ENCODE results near the gene MMP13.

The MMP13 gene

GRCh38 chr11:102914238-102915043, 41.1 kb downstream of the MMP13 start:
- no peak for TF ChIP-seq TAF1 (IDR thresholded peaks at IDR 0.05; ENCODE audit: borderline replicate concordance, insufficient read depth, low read length)
- TF ChIP-seq POLR2AphosphoS5 (IDR thresholded peaks at IDR 0.05; ENCODE audit: low read depth, low read length): no peak
- no peak for TF ChIP-seq FOXP2 (optimal IDR thresholded peaks at IDR 0.05; ENCODE audit: borderline replicate concordance, extremely low read depth, extremely low read length, insufficient read depth)
- TF ChIP-seq REST (IDR thresholded peaks at IDR 0.05; ENCODE audit: insufficient read depth in 1 of 2, low read depth in 2 of 2, low read length in 2 of 2): no peak
- no peak for TF ChIP-seq SIN3A (IDR thresholded peaks at IDR 0.05; ENCODE audit: borderline replicate concordance, insufficient read depth, low read length)

- TF ChIP-seq SIN3A (IDR thresholded peaks at IDR 0.05; ENCODE audit: borderline replicate concordance, insufficient read depth, low read length): no peak
- TF ChIP-seq FOXP2 (optimal IDR thresholded peaks at IDR 0.05; ENCODE audit: borderline replicate concordance, extremely low read depth, extremely low read length, insufficient read depth): no peak
- no peak for TF ChIP-seq REST (IDR thresholded peaks at IDR 0.05; ENCODE audit: insufficient read depth in 1 of 2, low read depth in 2 of 2, low read length in 2 of 2)
- TF ChIP-seq POLR2AphosphoS5 (IDR thresholded peaks at IDR 0.05; ENCODE audit: low read depth, low read length): no peak
- no peak for TF ChIP-seq TAF1 (IDR thresholded peaks at IDR 0.05; ENCODE audit: borderline replicate concordance, insufficient read depth, low read length)
Measured at GRCh38 chr11:102912482-102912830, 43.1 kb downstream of the MMP13 start.

DNA sequence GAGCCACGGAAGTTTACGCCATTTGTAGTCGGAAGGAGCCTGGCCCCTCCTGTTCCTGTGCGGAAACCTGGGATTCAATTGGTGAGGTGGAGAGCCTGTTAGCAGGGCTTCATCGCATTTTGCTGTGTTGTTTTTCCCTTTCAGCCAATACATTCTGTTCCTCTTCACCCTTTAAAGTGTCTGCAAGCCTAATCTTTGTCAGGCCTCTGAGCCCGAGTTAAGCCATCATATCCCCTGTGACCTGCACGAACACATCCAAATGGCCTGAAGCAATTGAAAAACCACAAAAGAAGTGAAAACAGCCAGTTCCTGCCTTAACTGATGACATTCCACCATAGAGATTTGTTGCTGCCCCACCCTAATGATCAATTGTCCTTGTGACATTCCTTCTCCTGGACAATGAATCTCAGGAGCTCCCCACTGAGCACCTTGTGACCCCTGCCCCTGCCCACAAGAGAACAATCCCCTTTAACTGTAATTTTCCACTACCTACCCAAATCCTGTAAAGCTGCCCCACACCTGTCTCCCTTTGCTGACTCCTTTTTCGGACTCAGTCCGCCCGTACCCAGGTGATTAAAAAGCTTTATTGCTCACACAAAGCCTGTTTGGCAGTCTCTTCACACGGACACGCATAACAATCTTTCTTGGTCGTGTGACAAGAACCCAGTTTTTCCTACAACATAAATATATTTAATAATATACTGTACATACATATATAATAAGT, 43.6 kb downstream of the MMP13 start:
- TF ChIP-seq SIN3A (IDR thresholded peaks at IDR 0.05; ENCODE audit: borderline replicate concordance, insufficient read depth, low read length) (no peak), POLR2AphosphoS5 (IDR thresholded peaks at IDR 0.05; ENCODE audit: low read depth, low read length) (no peak), TAF1 (IDR thresholded peaks at IDR 0.05; ENCODE audit: borderline replicate concordance, insufficient read depth, low read length) (no peak), REST (IDR thresholded peaks at IDR 0.05; ENCODE audit: insufficient read depth in 1 of 2, low read depth in 2 of 2, low read length in 2 of 2) (no peak), FOXP2 (optimal IDR thresholded peaks at IDR 0.05; ENCODE audit: borderline replicate concordance, extremely low read depth, extremely low read length, insufficient read depth) (no peak)

- TF ChIP-seq TAF1 (IDR thresholded peaks at IDR 0.05; ENCODE audit: borderline replicate concordance, insufficient read depth, low read length) (no peak), SIN3A (IDR thresholded peaks at IDR 0.05; ENCODE audit: borderline replicate concordance, insufficient read depth, low read length) (no peak), POLR2AphosphoS5 (IDR thresholded peaks at IDR 0.05; ENCODE audit: low read depth, low read length) (no peak), REST (IDR thresholded peaks at IDR 0.05; ENCODE audit: insufficient read depth in 1 of 2, low read depth in 2 of 2, low read length in 2 of 2) (no peak), FOXP2 (optimal IDR thresholded peaks at IDR 0.05; ENCODE audit: borderline replicate concordance, extremely low read depth, extremely low read length, insufficient read depth) (no peak)
Measured at GRCh38 chr11:102900346-102900745, 55.2 kb downstream of the MMP13 start.

All from PFSK-1 (cell line).